ENCODE results near the gene EMX2. TPM values are rescaled to one million over a fixed set of nuclear protein-coding genes. Genes with fewer than 3 reads are reported as not detected.
A peak's percentile ranks its signal among the peaks of the same experiment; 100 is the strongest.
"Not testable (repeated sequence)": the region's sequence is repeated elsewhere in the genome, so short reads cannot be mapped to it uniquely, and the experiment has no call there.

EMX2 gene
- total and polyA plus RNA-seq, 9 donors: 5.7 to 12.5 (median 8.3) TPM

DNA sequence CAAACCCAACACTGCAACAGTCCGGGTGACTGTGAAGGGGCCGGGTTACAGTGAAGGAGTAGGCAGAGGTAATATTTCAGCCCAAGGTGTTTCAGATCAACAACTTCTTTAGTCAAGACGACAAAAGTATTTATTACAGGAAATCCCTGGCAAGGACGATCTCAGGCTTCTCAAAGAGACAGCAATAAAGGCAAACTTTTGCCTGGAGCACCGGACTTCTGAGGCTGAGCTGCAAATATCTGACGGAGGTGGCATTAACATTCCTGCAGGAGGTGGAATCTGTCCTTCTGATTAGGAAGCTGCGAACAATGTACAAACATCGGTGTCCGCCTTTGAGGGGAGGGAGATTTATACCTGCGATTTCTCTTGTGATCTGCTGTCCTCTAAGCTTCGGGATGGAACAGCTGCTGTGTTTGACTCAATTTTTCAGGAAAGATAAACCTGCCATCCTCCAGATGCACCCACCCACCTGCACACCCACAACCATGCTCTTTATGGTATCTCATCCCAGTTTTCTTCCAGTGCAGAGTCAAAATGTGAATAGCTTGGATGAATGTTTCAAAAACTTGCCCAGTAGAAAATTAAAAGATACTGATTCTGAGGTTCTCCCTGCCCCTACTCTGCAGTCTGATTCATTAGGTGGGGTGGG is 32.1 kb downstream of the EMX2 start:
- no peak overlapping the region for H3K27ac ChIP-seq (ENCODE audit: low read length)
- DNase-seq: no peak
- no peak overlapping the region for H3K4me3 ChIP-seq (ENCODE audit: low read length)
- H3K27me3 ChIP-seq (ENCODE audit: control insufficient read depth, insufficient read depth, low read length): peaks cover 15% of the 10 kb centered on the region
- H3K36me3 ChIP-seq (ENCODE audit: control insufficient read depth, insufficient read depth, low read length): no peaks in the 10 kb centered on the region
- 41% methylated on average over 5 of the region's 11 CpGs for WGBS (ENCODE audit: insufficient coverage)
- peaks cover 7% of the 10 kb centered on the region for H3K4me1 ChIP-seq (ENCODE audit: control insufficient read depth, insufficient read depth, low read length)
- no peaks in the 10 kb centered on the region for H3K9me3 ChIP-seq (replicated peaks; ENCODE audit: control insufficient read depth, low read depth, low read length)

DNA sequence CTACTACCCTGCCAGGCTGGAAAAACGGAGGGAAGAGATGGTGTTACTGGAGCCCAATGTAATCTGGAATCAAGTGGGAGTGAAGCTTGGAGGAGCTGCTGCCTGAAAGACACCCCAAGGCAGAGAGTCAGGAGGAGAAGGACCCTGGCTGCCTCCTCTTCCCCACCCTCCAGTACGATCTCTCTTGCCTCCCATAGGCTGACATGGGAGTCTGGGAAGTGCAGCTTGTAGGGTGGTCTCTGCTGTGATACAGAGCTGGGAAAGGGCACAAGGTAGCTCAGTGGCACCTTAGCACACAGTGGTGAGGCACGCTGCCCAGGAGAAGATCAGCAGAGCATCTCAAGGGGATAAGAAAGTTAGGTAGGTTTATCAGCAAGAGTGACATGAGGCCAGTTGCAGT is 35.9 kb downstream of the EMX2 start:
- no peaks in the 10 kb centered on the region for H3K36me3 ChIP-seq (ENCODE audit: control insufficient read depth, insufficient read depth, low read length)
- 50% methylated on average over 2 of the region's 3 CpGs for WGBS (ENCODE audit: insufficient coverage)
- H3K4me1 ChIP-seq (ENCODE audit: control insufficient read depth, insufficient read depth, low read length): peaks cover 3% of the 10 kb centered on the region
- H3K27me3 ChIP-seq (ENCODE audit: control insufficient read depth, insufficient read depth, low read length): peaks cover 11% of the 10 kb centered on the region
- H3K27ac ChIP-seq (ENCODE audit: low read length): no peak overlapping the region
- no peak overlapping the region for H3K4me3 ChIP-seq (ENCODE audit: low read length)
- DNase-seq: no peak
- no peaks in the 10 kb centered on the region for H3K9me3 ChIP-seq (replicated peaks; ENCODE audit: control insufficient read depth, low read depth, low read length)

DNA sequence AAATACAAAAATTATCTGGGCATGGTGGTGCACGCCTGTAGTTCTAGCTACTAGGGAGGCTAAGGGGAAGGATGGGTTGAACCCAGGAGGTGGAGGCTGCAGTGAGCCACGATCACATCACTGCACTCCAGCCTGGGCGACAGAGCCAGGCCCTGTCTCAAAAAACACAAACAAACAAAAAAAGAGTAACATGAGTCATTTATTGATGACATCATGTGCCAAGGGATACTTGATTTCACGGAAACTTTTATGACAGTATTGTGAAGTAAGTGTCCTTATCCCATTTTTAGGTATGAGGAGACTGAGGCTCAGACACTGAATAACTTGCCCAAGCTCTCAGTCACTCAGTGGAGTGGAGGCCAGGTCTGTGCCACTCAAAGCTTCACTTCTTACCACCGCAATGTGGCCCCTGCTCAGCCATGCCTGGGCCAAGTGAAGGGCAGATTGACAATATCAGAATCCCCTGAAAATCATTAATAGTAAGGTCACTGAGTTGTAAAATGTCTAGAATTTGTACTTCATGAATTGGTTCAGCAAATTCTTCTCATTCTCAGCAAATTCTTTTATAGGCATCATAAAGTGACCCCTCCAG is 36.5 kb downstream of the EMX2 start:
- Histone ChIP-seq H3K36me3 (ENCODE audit: control insufficient read depth, insufficient read depth, low read length) (no peaks in the 10 kb centered on the region), H3K27me3 (ENCODE audit: control insufficient read depth, insufficient read depth, low read length) (peaks cover 11% of the 10 kb centered on the region), H3K9me3 (replicated peaks; ENCODE audit: control insufficient read depth, low read depth, low read length) (no peaks in the 10 kb centered on the region), H3K4me1 (ENCODE audit: control insufficient read depth, insufficient read depth, low read length) (peaks cover 3% of the 10 kb centered on the region), H3K27ac (ENCODE audit: low read length) (no peak overlapping the region), H3K4me3 (ENCODE audit: low read length) (no peak overlapping the region)
- 100% methylated on average over 1 of the region's 5 CpGs for WGBS (ENCODE audit: insufficient coverage)
- no peak for DNase-seq

- Histone ChIP-seq H3K9me3 (replicated peaks; ENCODE audit: control insufficient read depth, low read depth, low read length) (no peaks in the 10 kb centered on the region), H3K36me3 (ENCODE audit: control insufficient read depth, insufficient read depth, low read length) (no peaks in the 10 kb centered on the region), H3K27ac (ENCODE audit: low read length) (no peak overlapping the region), H3K4me1 (ENCODE audit: control insufficient read depth, insufficient read depth, low read length) (peaks cover 3% of the 10 kb centered on the region), H3K27me3 (ENCODE audit: control insufficient read depth, insufficient read depth, low read length) (peaks cover 2% of the 10 kb centered on the region), H3K4me3 (ENCODE audit: low read length) (no peak overlapping the region)
- peak; percentile 81 for DNase-seq
- WGBS (ENCODE audit: insufficient coverage): 40% methylated on average over 1 of the region's 2 CpGs
These were observed 39.4 kb downstream of the EMX2 start for GRCh38 chr10:117581961-117582360.

- DNase-seq; H3K9me3 ChIP-seq (replicated peaks; ENCODE audit: control insufficient read depth, low read depth, low read length); H3K36me3 ChIP-seq (ENCODE audit: control insufficient read depth, insufficient read depth, low read length); H3K27me3 ChIP-seq (ENCODE audit: control insufficient read depth, insufficient read depth, low read length); H3K4me1 ChIP-seq (ENCODE audit: control insufficient read depth, insufficient read depth, low read length); H3K27ac ChIP-seq (ENCODE audit: low read length); H3K4me3 ChIP-seq (ENCODE audit: low read length): not testable (repeated sequence)
- WGBS (ENCODE audit: insufficient coverage): no CpG with 5 or more reads among the region's 2 CpGs
These were observed 42.3 kb downstream of the EMX2 start for GRCh38 chr10:117584831-117585230.

GRCh38 chr10:117587036-117587435 is 44.5 kb downstream of the EMX2 start:
- no peak for DNase-seq
- no peaks in the 10 kb centered on the region for H3K9me3 ChIP-seq (replicated peaks; ENCODE audit: control insufficient read depth, low read depth, low read length)
- H3K4me1 ChIP-seq (ENCODE audit: control insufficient read depth, insufficient read depth, low read length): no peaks in the 10 kb centered on the region
- WGBS (ENCODE audit: insufficient coverage): 89% methylated on average over 3 of the region's 5 CpGs
- H3K27ac ChIP-seq (ENCODE audit: low read length): no peak overlapping the region
- H3K36me3 ChIP-seq (ENCODE audit: control insufficient read depth, insufficient read depth, low read length): no peaks in the 10 kb centered on the region
- no peak overlapping the region for H3K4me3 ChIP-seq (ENCODE audit: low read length)
- no peaks in the 10 kb centered on the region for H3K27me3 ChIP-seq (ENCODE audit: control insufficient read depth, insufficient read depth, low read length)

DNA sequence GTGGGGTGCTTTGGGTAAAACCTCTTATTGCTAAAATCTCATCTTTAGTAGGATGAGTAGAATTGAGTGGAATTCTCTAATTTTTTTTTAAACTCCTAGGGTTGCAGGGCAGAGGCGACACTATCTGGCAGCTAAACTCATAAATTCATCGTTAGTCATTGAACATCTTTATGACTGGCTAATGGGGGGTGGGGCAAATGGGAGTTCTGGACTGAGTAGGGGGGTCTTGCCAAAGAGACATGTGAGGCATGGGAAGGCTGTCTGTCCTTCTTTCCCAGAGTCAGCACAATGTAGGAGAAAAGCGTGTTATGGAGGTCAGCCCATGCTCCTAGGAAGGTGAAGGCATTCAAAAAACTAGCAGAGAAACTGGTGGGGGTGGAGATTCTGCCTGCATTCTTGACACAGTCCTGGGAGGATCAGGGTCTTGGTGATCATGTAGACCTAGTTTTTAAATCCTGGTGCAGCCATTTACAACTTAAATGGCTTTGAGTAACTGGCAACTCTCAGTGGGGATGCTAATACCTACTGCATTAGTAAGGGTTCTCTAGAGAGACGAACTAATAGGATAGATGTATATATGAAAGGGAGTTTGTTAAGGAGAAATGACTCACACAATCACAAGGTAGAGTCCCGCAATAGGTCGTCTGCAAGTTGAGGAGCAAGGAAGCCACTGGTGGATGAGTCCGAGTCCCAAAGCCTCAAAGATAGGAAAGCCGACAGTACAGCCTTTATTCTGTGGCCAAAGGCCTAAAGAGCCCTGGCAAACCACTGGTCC is 47.7 kb downstream of the EMX2 start:
- Histone ChIP-seq H3K4me3 (ENCODE audit: low read length) (no peak overlapping the region), H3K27ac (ENCODE audit: low read length) (no peak overlapping the region), H3K4me1 (ENCODE audit: control insufficient read depth, insufficient read depth, low read length) (no peaks in the 10 kb centered on the region), H3K27me3 (ENCODE audit: control insufficient read depth, insufficient read depth, low read length) (no peaks in the 10 kb centered on the region), H3K9me3 (replicated peaks; ENCODE audit: control insufficient read depth, low read depth, low read length) (peaks cover 7% of the 10 kb centered on the region), H3K36me3 (ENCODE audit: control insufficient read depth, insufficient read depth, low read length) (no peaks in the 10 kb centered on the region)
- 59% methylated on average over 7 of the region's 8 CpGs for WGBS (ENCODE audit: insufficient coverage)
- DNase-seq: no peak

GRCh38 chr10:117591043-117591442 is 48.5 kb downstream of the EMX2 start:
- Histone ChIP-seq H3K4me3 (ENCODE audit: low read length) (no peak overlapping the region), H3K27ac (ENCODE audit: low read length) (no peak overlapping the region), H3K4me1 (ENCODE audit: control insufficient read depth, insufficient read depth, low read length) (no peaks in the 10 kb centered on the region), H3K36me3 (ENCODE audit: control insufficient read depth, insufficient read depth, low read length) (no peaks in the 10 kb centered on the region), H3K27me3 (ENCODE audit: control insufficient read depth, insufficient read depth, low read length) (no peaks in the 10 kb centered on the region), H3K9me3 (replicated peaks; ENCODE audit: control insufficient read depth, low read depth, low read length) (peaks cover 7% of the 10 kb centered on the region)
- DNase-seq: no peak
- no CpG with 5 or more reads among the region's 4 CpGs for WGBS (ENCODE audit: insufficient coverage)

GRCh38 chr10:117594722-117595121 is 52.2 kb downstream of the EMX2 start:
- H3K27me3 ChIP-seq (ENCODE audit: control insufficient read depth, insufficient read depth, low read length): no peaks in the 10 kb centered on the region
- H3K4me3 ChIP-seq (ENCODE audit: low read length): no peak overlapping the region
- H3K36me3 ChIP-seq (ENCODE audit: control insufficient read depth, insufficient read depth, low read length): no peaks in the 10 kb centered on the region
- no peak overlapping the region for H3K27ac ChIP-seq (ENCODE audit: low read length)
- DNase-seq: peak; percentile 20
- whole genome bisulfite sequencing (ENCODE audit: insufficient coverage): 73% methylated on average over 3 of the region's 5 CpGs
- H3K4me1 ChIP-seq (ENCODE audit: control insufficient read depth, insufficient read depth, low read length): no peaks in the 10 kb centered on the region
- H3K9me3 ChIP-seq (replicated peaks; ENCODE audit: control insufficient read depth, low read depth, low read length): peaks cover 7% of the 10 kb centered on the region

GRCh38 chr10:117596706-117597105 is 54.2 kb downstream of the EMX2 start:
- Histone ChIP-seq H3K27ac (ENCODE audit: low read length) (no peak overlapping the region), H3K4me3 (ENCODE audit: low read length) (no peak overlapping the region), H3K4me1 (ENCODE audit: control insufficient read depth, insufficient read depth, low read length) (no peaks in the 10 kb centered on the region), H3K36me3 (ENCODE audit: control insufficient read depth, insufficient read depth, low read length) (no peaks in the 10 kb centered on the region), H3K27me3 (ENCODE audit: control insufficient read depth, insufficient read depth, low read length) (no peaks in the 10 kb centered on the region), H3K9me3 (replicated peaks; ENCODE audit: control insufficient read depth, low read depth, low read length) (peaks cover 7% of the 10 kb centered on the region)
- DNase-seq: no peak
- WGBS (ENCODE audit: insufficient coverage): 40% methylated on average over 5 of the region's 6 CpGs
